Testis (tissue), 3 donors: Measurements from ENCODE around the gene NET1. TPM values are rescaled to one million over a fixed set of nuclear protein-coding genes. Genes with fewer than 3 reads are reported as not detected.
A peak's percentile ranks its signal among the peaks of the same experiment; 100 is the strongest.

Experiments
- DNase-seq: peaks from one replicate; pipeline ENCODE4 v3.0.0-alpha.2; 2019
- H3K27ac ChIP-seq, 2 donors: fragments of 200-600 bp; sonication (generic); one replicate each; pipeline ENCODE4 v1.5.1; 2019
- H3K27me3 ChIP-seq: fragments of 200-600 bp; sonication (generic); one replicate; pipeline ENCODE4 v1.5.1; 2019
- H3K36me3 ChIP-seq: fragments of 200-600 bp; sonication (generic); one replicate; pipeline ENCODE4 v1.5.1; 2017; ENCODE audit warnings: low read depth; ENCODE audit errors: missing control alignments
- H3K4me1 ChIP-seq: fragments of 200-600 bp; sonication (generic); one replicate; pipeline ENCODE4 v1.5.1; 2019
- H3K4me3 ChIP-seq, 2 donors: fragments of 200-600 bp; sonication (generic); one replicate each; pipeline ENCODE4 v1.5.1; 2017 to 2019
- H3K9me3 ChIP-seq: fragments of 200-600 bp; sonication (generic); one replicate; pipeline ENCODE4 v1.5.1; 2017
- CTCF ChIP-seq, 3 experiments: fragments of 450-650 bp in 2 of 3; fragments of 200-600 bp in 1 of 3; sonication (generic) in 1 of 3; IDR thresholded peaks; one replicate each; pipeline ENCODE4 v1.5.1; 2016 to 2019; ENCODE audit warnings: antibody characterized with exemption in 3 of 3, mild to moderate bottlenecking in 2 of 3, moderate library complexity in 1 of 3
- POLR2A ChIP-seq: fragments of 450-650 bp; IDR thresholded peaks from one replicate; pipeline ENCODE4 v1.6.1; 2017; ENCODE audit warnings: antibody characterized with exemption, mild to moderate bottlenecking, moderate library complexity
- WGBS, 2 donors: methylation state at CpG; one replicate each; pipeline ENCODE4 v1.1.5; 2018; 5-methylcytosine and 5-hydroxymethylcytosine counted together
- intact Hi-C: fragments of 100-400 bp; cut with DNase I; formaldehyde crosslinking; loops from one replicate; pipeline ENCODE4 v1.15.1; 2023; ENCODE audit warnings: low total_unique reads
- polyA plus RNA-seq: library from polyadenylated mRNA; stranded (reverse); fragments of 350-450 nt; fragmentation: Illumina TruSeq; extraction: RNeasy Lipid Tissue Mini Kit (QIAGEN cat#74804); gene quantifications from one replicate; pipeline ENCODE4 v1.2.3, GENCODE V29; 2014; ENCODE audit warnings: low read depth, low replicate concordance; ENCODE audit not compliant: insufficient read depth
- total RNA-seq, 2 donors: library from RNA; depleted of rRNA; stranded (reverse); fragments of >200 nt; gene quantifications; one replicate each; pipeline ENCODE4 v1.2.3, GENCODE V29; 2016

The NET1 gene
- total and polyA plus RNA-seq, 3 donors from 2014 or later, result 29.7 to 40.7 (median 39.9) TPM

GRCh38 chr10:5448333-5449001 lies 36.1 kb downstream of the NET1 start:
- H3K4me3 ChIP-seq, result peak overlapping the region; percentile 49 to 54
- DNase-seq, result no peak
- 48 to 49% methylated on average over 4 of the region's 4 CpGs for WGBS, 2 donors
- no peaks in the 10 kb centered on the region for H3K36me3 ChIP-seq
- peak overlapping the region; percentile 2 to 41 for H3K27ac ChIP-seq
- intact Hi-C loops, result no loop called here
- H3K4me1 ChIP-seq, result peaks cover 11% of the 10 kb centered on the region
- H3K9me3 ChIP-seq, result no peaks in the 10 kb centered on the region
- TF ChIP-seq POLR2A (no peak), CTCF (IDR thresholded peaks at IDR 0.05) (no peak)
- H3K27me3 ChIP-seq, result no peaks in the 10 kb centered on the region

GRCh38 chr10:5449227-5449626 lies 36.9 kb downstream of the NET1 start:
- intact Hi-C loops, result no loop called here
- Histone ChIP-seq H3K4me1 (peaks cover 11% of the 10 kb centered on the region), H3K36me3 (no peaks in the 10 kb centered on the region), H3K27ac (peak overlapping the region; percentile 2 to 41), H3K27me3 (no peaks in the 10 kb centered on the region), H3K4me3 (peak overlapping the region in 1 of 2 donors; percentile 54), H3K9me3 (no peaks in the 10 kb centered on the region)
- WGBS, 2 donors, result 46 to 55% methylated on average over 2 of the region's 2 CpGs
- DNase-seq, result no peak
- TF ChIP-seq POLR2A (no peak), CTCF (IDR thresholded peaks at IDR 0.05) (no peak)

GRCh38 chr10:5449823-5450222 lies 37.5 kb downstream of the NET1 start:
- Histone ChIP-seq H3K4me3 (no peak overlapping the region), H3K27ac (peak overlapping the region in 1 of 2 donors; percentile 41), H3K9me3 (no peaks in the 10 kb centered on the region), H3K4me1 (peaks cover 6% of the 10 kb centered on the region), H3K27me3 (no peaks in the 10 kb centered on the region), H3K36me3 (no peaks in the 10 kb centered on the region)
- intact Hi-C loops, result no loop called here
- WGBS, 2 donors, result 24 to 37% methylated on average over 8 of the region's 8 CpGs
- no peak for DNase-seq
- TF ChIP-seq CTCF (IDR thresholded peaks at IDR 0.05) (no peak), POLR2A (no peak)

GRCh38 chr10:5450605-5451384 lies 38.4 kb downstream of the NET1 start:
- WGBS, 2 donors, result 67 to 75% methylated on average over 4 of the region's 4 CpGs
- DNase-seq, result no peak
- Histone ChIP-seq H3K4me1 (peaks cover 6% of the 10 kb centered on the region), H3K36me3 (no peaks in the 10 kb centered on the region), H3K4me3 (no peak overlapping the region), H3K27ac (no peak overlapping the region), H3K27me3 (no peaks in the 10 kb centered on the region), H3K9me3 (no peaks in the 10 kb centered on the region)
- TF ChIP-seq POLR2A (no peak), CTCF (IDR thresholded peaks at IDR 0.05) (no peak)
- intact Hi-C loops, result no loop called here
